NCI-H510A treated with DMSO at 0.1 percent for 48 hours (cell line): Measurements from ENCODE around the gene VCX3B.
"Not testable (repeated sequence)": the region's sequence is repeated elsewhere in the genome, so short reads cannot be mapped to it uniquely, and the experiment has no call there.

ENCODE experiments used
- DNase-seq: peaks from one replicate; lab custom pipeline; 2025; lab: John Stamatoyannopoulos, UW

Gene VCX3B

GRCh38 chrX:8464530-8464929 is at the start of gene VCX3B:
TSS of gene VCX3B (plus strand) at chrX:8464830. CDS start at chrX:8465451, 621 bp downstream.
- DNase-seq: not testable (repeated sequence)

GRCh38 chrX:8418301-8418700 is 46.3 kb upstream of the VCX3B start:
- no peak for DNase-seq

- no peak for DNase-seq
Observed at GRCh38 chrX:8424912-8425311, 39.7 kb upstream of the VCX3B start.

- DNase-seq: no peak
Observed at GRCh38 chrX:8429692-8430249, 34.9 kb upstream of the VCX3B start.

- DNase-seq: no peak
Observed at GRCh38 chrX:8430444-8430843, 34.2 kb upstream of the VCX3B start.

- DNase-seq: no peak
Observed at GRCh38 chrX:8432396-8432795, 32.2 kb upstream of the VCX3B start.

- no peak for DNase-seq
Observed at GRCh38 chrX:8433109-8434062, 31.2 kb upstream of the VCX3B start.

GRCh38 chrX:8447368-8447767 is 17.3 kb upstream of the VCX3B start:
- DNase-seq: no peak

GRCh38 chrX:8452343-8452742 is 12.3 kb upstream of the VCX3B start:
- DNase-seq: not testable (repeated sequence)

- no peak for DNase-seq
Observed at GRCh38 chrX:8453611-8454010, 11.0 kb upstream of the VCX3B start.

GRCh38 chrX:8455557-8455956 is 9.1 kb upstream of the VCX3B start:
- DNase-seq: no peak

- no peak for DNase-seq
Observed at GRCh38 chrX:8462488-8462887, 2.1 kb upstream of the VCX3B start.

- peak; percentile 40 for DNase-seq
Observed at GRCh38 chrX:8484360-8484949, 19.8 kb downstream of the VCX3B start.

GRCh38 chrX:8495036-8495435 is 30.4 kb downstream of the VCX3B start:
- not testable (repeated sequence) for DNase-seq

- no peak for DNase-seq
Observed at GRCh38 chrX:8500203-8500602, 35.6 kb downstream of the VCX3B start.

- DNase-seq: not testable (repeated sequence)
Observed at GRCh38 chrX:8502101-8502500, 37.5 kb downstream of the VCX3B start.

- no peak for DNase-seq
Observed at GRCh38 chrX:8504451-8504850, 39.8 kb downstream of the VCX3B start.
